Measurements from ENCODE around the gene RASAL2.
"Not testable (repeated sequence)": the region's sequence is repeated elsewhere in the genome, so short reads cannot be mapped to it uniquely, and the experiment has no call there.

RASAL2 gene

GRCh38 chr1:178503316-178503715 lies 409.4 kb downstream of the RASAL2 start:
- not testable (repeated sequence) for H3K4me3 ChIP-seq (ENCODE audit: low read length); DNase-seq (ENCODE audit: low read depth, low spot score)

- DNase-seq (ENCODE audit: low read depth, low spot score) = no peak
- no peak overlapping the region for H3K4me3 ChIP-seq (ENCODE audit: low read length)
Measured at GRCh38 chr1:178503849-178504248, 409.9 kb downstream of the RASAL2 start.

- H3K4me3 ChIP-seq (ENCODE audit: low read length) = no peak overlapping the region
Measured at GRCh38 chr1:178504286-178504685, 410.4 kb downstream of the RASAL2 start.

GRCh38 chr1:178506177-178506576 lies 412.3 kb downstream of the RASAL2 start:
- no peak for DNase-seq (ENCODE audit: low read depth, low spot score)
- no peak overlapping the region for H3K4me3 ChIP-seq (ENCODE audit: low read length)

More at GRCh38 chr1:178504286-178504685, 410.4 kb downstream of the RASAL2 start:
- DNase-seq (ENCODE audit: low read depth, low spot score) = no peak

GRCh38 chr1:178506669-178507068 lies 412.8 kb downstream of the RASAL2 start:
- H3K4me3 ChIP-seq (ENCODE audit: low read length) = no peak overlapping the region
- DNase-seq (ENCODE audit: low read depth, low spot score) = peak; percentile 21

GRCh38 chr1:178509414-178510007 lies 415.6 kb downstream of the RASAL2 start:
- no peak overlapping the region for H3K4me3 ChIP-seq (ENCODE audit: low read length)
- no peak for DNase-seq (ENCODE audit: low read depth, low spot score)

- no peak for DNase-seq (ENCODE audit: low read depth, low spot score)
- H3K4me3 ChIP-seq (ENCODE audit: low read length) = no peak overlapping the region
Measured at GRCh38 chr1:178510155-178510554, 416.3 kb downstream of the RASAL2 start.

GRCh38 chr1:178512566-178513277 lies 418.8 kb downstream of the RASAL2 start, which contains the start of gene TEX35:
TSS of gene TEX35 (plus strand) at chr1:178513109. CDS start at chr1:178513189, 80 bp downstream.
- H3K4me3 ChIP-seq (ENCODE audit: low read length) = no peak within 1 kb of the TSS
- no peak for DNase-seq (ENCODE audit: low read depth, low spot score)

GRCh38 chr1:178513278-178513983 lies 419.5 kb downstream of the RASAL2 start:
- no peak for DNase-seq (ENCODE audit: low read depth, low spot score)
- H3K4me3 ChIP-seq (ENCODE audit: low read length) = no peak overlapping the region

GRCh38 chr1:178516110-178516509 lies 422.2 kb downstream of the RASAL2 start:
- DNase-seq (ENCODE audit: low read depth, low spot score) = no peak
- H3K4me3 ChIP-seq (ENCODE audit: low read length) = no peak overlapping the region

- H3K4me3 ChIP-seq (ENCODE audit: low read length) = no peak overlapping the region
- no peak for DNase-seq (ENCODE audit: low read depth, low spot score)
Measured at GRCh38 chr1:178518894-178519293, 425.0 kb downstream of the RASAL2 start.

- DNase-seq (ENCODE audit: low read depth, low spot score) = no peak
- no peak overlapping the region for H3K4me3 ChIP-seq (ENCODE audit: low read length)
Measured at GRCh38 chr1:178520803-178521202, 426.9 kb downstream of the RASAL2 start.

GRCh38 chr1:178521241-178521640 lies 427.3 kb downstream of the RASAL2 start:
- H3K4me3 ChIP-seq (ENCODE audit: low read length) = no peak overlapping the region
- no peak for DNase-seq (ENCODE audit: low read depth, low spot score)

- no peak overlapping the region for H3K4me3 ChIP-seq (ENCODE audit: low read length)
- DNase-seq (ENCODE audit: low read depth, low spot score) = no peak
Measured at GRCh38 chr1:178527117-178527516, 433.2 kb downstream of the RASAL2 start.

GRCh38 chr1:178528228-178528952 lies 434.5 kb downstream of the RASAL2 start:
- DNase-seq (ENCODE audit: low read depth, low spot score) = no peak
- no peak overlapping the region for H3K4me3 ChIP-seq (ENCODE audit: low read length)

- no peak for DNase-seq (ENCODE audit: low read depth, low spot score)
- H3K4me3 ChIP-seq (ENCODE audit: low read length) = no peak overlapping the region
Measured at GRCh38 chr1:178528953-178529335, 435.0 kb downstream of the RASAL2 start.

GRCh38 chr1:178529364-178530036 lies 435.6 kb downstream of the RASAL2 start:
- H3K4me3 ChIP-seq (ENCODE audit: low read length) = no peak overlapping the region
- no peak for DNase-seq (ENCODE audit: low read depth, low spot score)

GRCh38 chr1:178530037-178530402 lies 436.1 kb downstream of the RASAL2 start:
- H3K4me3 ChIP-seq (ENCODE audit: low read length) = no peak overlapping the region
- DNase-seq (ENCODE audit: low read depth, low spot score) = no peak

GRCh38 chr1:178530502-178530901 lies 436.6 kb downstream of the RASAL2 start:
- DNase-seq (ENCODE audit: low read depth, low spot score) = no peak
- H3K4me3 ChIP-seq (ENCODE audit: low read length) = no peak overlapping the region

Data from Jurkat, Clone E6-1 (cell line).